GM21619 (cell line): ENCODE measurements around the gene TAAR8.
A peak's percentile ranks its signal among the peaks of the same experiment; 100 is the strongest.
"Not testable (repeated sequence)": the region's sequence is repeated elsewhere in the genome, so short reads cannot be mapped to it uniquely, and the experiment has no call there.

Experiments
- ATAC-seq: cut with Tn5 transposase; IDR thresholded peaks from one replicate; pipeline ENCODE4 v1.9.1; 2021; ENCODE audit not compliant: unreplicated experiment

The TAAR8 gene

GRCh38 chr6:132552372-132552771 is at the start of gene TAAR8:
TSS of gene TAAR8 (plus strand) at chr6:132552672. CDS start at chr6:132552693, 21 bp downstream.
- no peak for ATAC-seq

GRCh38 chr6:132504757-132505156 is 47.7 kb upstream of the TAAR8 start:
- ATAC-seq: no peak

GRCh38 chr6:132505158-132505557 is 47.3 kb upstream of the TAAR8 start:
- ATAC-seq: peak; percentile 44

- ATAC-seq: no peak
These were observed 46.0 kb upstream of the TAAR8 start for GRCh38 chr6:132506461-132506860.

- ATAC-seq: no peak
These were observed 45.3 kb upstream of the TAAR8 start for GRCh38 chr6:132506869-132507808.

GRCh38 chr6:132511210-132511830 is 41.2 kb upstream of the TAAR8 start:
- ATAC-seq: no peak

GRCh38 chr6:132511831-132512220 is 40.6 kb upstream of the TAAR8 start:
- ATAC-seq: no peak

- ATAC-seq: no peak
These were observed 40.2 kb upstream of the TAAR8 start for GRCh38 chr6:132512342-132512637.

- peak; percentile 87 for ATAC-seq
These were observed 39.5 kb upstream of the TAAR8 start, which contains the start of gene STX7 for GRCh38 chr6:132512638-132513632. TSS of gene STX7 (minus strand) at chr6:132513116. CDS start at chr6:132503530, 9,586 bp downstream.

- ATAC-seq: no peak
These were observed 38.5 kb upstream of the TAAR8 start for GRCh38 chr6:132513831-132514545.

- ATAC-seq: no peak
These were observed 37.1 kb upstream of the TAAR8 start for GRCh38 chr6:132515386-132515785.

- ATAC-seq: no peak
These were observed 31.5 kb upstream of the TAAR8 start for GRCh38 chr6:132520953-132521352.

GRCh38 chr6:132524646-132525045 is 27.8 kb upstream of the TAAR8 start:
- ATAC-seq: no peak

- no peak for ATAC-seq
These were observed 26.6 kb upstream of the TAAR8 start for GRCh38 chr6:132525866-132526265.

- no peak for ATAC-seq
These were observed 26.0 kb upstream of the TAAR8 start for GRCh38 chr6:132526461-132526860.

GRCh38 chr6:132527791-132528190 is 24.7 kb upstream of the TAAR8 start:
- ATAC-seq: no peak

GRCh38 chr6:132530293-132530974 is 22.0 kb upstream of the TAAR8 start:
- peak; percentile 88 for ATAC-seq

GRCh38 chr6:132534546-132534945 is 17.9 kb upstream of the TAAR8 start:
- not testable (repeated sequence) for ATAC-seq

GRCh38 chr6:132537145-132537544 is 15.3 kb upstream of the TAAR8 start:
- ATAC-seq: no peak

- no peak for ATAC-seq
These were observed 14.5 kb upstream of the TAAR8 start, which contains the start of gene TAAR9 for GRCh38 chr6:132537977-132538376. TSS of gene TAAR9 (plus strand) at chr6:132538277. CDS start at chr6:132538290, 13 bp downstream.
